OCI-LY7 (cell line): Measurements from ENCODE around the gene LRP1B.

Experiments
- EZH2phosphoT487 ChIP-seq: fragments of 200-600 bp; sonication (generic); IDR thresholded peaks from 2 replicates; pipeline ENCODE4 v1.6.1; 2018; ENCODE audit warnings: low read depth, borderline replicate concordance, mild to moderate bottlenecking, mixed run types, antibody characterized with exemption, low read length, moderate library complexity, mixed read lengths
- TF ChIP-seq, protein P1 (sequence below): fragments of 200-600 bp; sonication (generic); conservative IDR thresholded peaks from 2 replicates; pipeline ENCODE4 v1.5.1; 2014; ENCODE audit warnings: mild to moderate bottlenecking, antibody characterized with exemption, low read length, moderate library complexity, mixed read lengths

DNA sequence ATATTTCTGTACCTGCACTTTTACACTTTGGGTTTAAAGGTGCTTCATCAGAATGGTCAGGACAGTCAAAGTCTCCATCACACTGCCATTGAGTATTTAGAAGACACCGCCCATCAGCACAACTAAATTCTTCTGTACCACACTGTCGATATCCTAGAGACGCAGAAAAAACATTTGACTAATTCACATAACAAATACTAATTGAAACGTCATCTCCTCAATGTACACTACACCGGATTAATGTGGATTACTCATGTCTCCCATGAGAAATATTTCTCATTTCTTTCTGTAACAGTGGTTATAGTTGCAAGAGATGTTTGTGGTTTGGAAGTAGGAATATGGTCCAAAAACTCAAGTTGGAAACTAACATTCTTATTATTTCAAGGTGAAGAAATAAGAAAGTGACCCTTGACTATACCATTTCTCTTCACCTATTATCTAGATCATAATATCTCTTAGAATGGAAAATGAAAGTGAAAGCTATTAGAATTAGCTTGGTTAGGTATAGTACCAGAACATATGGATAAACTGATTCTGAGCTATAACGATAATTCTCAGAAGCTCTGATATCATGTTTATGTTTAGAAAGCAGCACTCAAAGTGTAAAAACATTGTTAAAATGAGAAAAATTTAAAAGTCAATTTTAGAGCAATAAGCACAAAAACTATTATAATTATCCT is 1627.7 kb downstream of the LRP1B start:
- TF ChIP-seq, protein P1, sequence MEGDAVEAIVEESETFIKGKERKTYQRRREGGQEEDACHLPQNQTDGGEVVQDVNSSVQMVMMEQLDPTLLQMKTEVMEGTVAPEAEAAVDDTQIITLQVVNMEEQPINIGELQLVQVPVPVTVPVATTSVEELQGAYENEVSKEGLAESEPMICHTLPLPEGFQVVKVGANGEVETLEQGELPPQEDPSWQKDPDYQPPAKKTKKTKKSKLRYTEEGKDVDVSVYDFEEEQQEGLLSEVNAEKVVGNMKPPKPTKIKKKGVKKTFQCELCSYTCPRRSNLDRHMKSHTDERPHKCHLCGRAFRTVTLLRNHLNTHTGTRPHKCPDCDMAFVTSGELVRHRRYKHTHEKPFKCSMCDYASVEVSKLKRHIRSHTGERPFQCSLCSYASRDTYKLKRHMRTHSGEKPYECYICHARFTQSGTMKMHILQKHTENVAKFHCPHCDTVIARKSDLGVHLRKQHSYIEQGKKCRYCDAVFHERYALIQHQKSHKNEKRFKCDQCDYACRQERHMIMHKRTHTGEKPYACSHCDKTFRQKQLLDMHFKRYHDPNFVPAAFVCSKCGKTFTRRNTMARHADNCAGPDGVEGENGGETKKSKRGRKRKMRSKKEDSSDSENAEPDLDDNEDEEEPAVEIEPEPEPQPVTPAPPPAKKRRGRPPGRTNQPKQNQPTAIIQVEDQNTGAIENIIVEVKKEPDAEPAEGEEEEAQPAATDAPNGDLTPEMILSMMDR: no peak
- TF ChIP-seq EZH2phosphoT487: no peak
